ENCODE measurements around the gene INPP5A.

- TF ChIP-seq POLR2AphosphoS5 (IDR thresholded peaks at IDR 0.05) (no peak), CTCF (IDR thresholded peaks at IDR 0.05) (no peak), EP300 (IDR thresholded peaks at IDR 0.05; ENCODE audit: low read depth) (no peak)
Observed at GRCh38 chr10:132676193-132676891, 138.8 kb downstream of the INPP5A start.

Measured in transverse colon (tissue), 4 donors.